Measurements from ENCODE around the gene NMD3.

- TF ChIP-seq CTCF (IDR thresholded peaks at IDR 0.05; ENCODE audit: insufficient read depth, low read length) (no peak), POLR2AphosphoS5 (IDR thresholded peaks at IDR 0.05; ENCODE audit: low read depth) (no peak)
- TF ChIP-seq, protein P1, sequence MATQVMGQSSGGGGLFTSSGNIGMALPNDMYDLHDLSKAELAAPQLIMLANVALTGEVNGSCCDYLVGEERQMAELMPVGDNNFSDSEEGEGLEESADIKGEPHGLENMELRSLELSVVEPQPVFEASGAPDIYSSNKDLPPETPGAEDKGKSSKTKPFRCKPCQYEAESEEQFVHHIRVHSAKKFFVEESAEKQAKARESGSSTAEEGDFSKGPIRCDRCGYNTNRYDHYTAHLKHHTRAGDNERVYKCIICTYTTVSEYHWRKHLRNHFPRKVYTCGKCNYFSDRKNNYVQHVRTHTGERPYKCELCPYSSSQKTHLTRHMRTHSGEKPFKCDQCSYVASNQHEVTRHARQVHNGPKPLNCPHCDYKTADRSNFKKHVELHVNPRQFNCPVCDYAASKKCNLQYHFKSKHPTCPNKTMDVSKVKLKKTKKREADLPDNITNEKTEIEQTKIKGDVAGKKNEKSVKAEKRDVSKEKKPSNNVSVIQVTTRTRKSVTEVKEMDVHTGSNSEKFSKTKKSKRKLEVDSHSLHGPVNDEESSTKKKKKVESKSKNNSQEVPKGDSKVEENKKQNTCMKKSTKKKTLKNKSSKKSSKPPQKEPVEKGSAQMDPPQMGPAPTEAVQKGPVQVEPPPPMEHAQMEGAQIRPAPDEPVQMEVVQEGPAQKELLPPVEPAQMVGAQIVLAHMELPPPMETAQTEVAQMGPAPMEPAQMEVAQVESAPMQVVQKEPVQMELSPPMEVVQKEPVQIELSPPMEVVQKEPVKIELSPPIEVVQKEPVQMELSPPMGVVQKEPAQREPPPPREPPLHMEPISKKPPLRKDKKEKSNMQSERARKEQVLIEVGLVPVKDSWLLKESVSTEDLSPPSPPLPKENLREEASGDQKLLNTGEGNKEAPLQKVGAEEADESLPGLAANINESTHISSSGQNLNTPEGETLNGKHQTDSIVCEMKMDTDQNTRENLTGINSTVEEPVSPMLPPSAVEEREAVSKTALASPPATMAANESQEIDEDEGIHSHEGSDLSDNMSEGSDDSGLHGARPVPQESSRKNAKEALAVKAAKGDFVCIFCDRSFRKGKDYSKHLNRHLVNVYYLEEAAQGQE (IDR thresholded peaks at IDR 0.05; ENCODE audit: insufficient replicate concordance, low read depth): no peak
Measured at GRCh38 chr3:161230621-161231171, 9.6 kb downstream of the NMD3 start.

All from HL-60 (cell line).